ENCODE data around the gene MAFF.

MAFF gene

DNA sequence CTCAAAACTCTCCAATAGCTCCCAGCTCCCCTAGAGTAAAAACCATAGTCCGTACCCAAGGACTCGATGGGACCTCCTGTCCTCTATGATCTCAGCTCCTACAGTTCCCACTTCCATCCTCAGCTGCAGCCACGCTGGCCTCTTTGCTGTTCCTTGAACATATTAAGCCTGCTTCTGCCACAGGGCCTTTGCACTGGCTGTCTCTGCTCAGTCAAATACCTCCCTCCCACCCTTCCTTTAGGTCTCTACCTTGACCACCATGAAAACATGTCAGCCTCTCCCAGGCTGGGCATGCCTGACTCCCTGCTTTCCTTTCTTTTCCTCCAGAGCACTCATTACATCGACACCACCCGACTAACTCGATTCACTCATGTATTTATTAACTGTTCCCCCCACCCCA is 46.5 kb downstream of the MAFF start:
- DNase-seq (ENCODE audit: low read depth) = no peak

- no peak for DNase-seq (ENCODE audit: low read depth)
These were observed 47.5 kb downstream of the MAFF start for GRCh38 chr22:38249301-38249700.

- DNase-seq (ENCODE audit: low read depth) = no peak
These were observed 48.2 kb downstream of the MAFF start for GRCh38 chr22:38249803-38250642.

DNA sequence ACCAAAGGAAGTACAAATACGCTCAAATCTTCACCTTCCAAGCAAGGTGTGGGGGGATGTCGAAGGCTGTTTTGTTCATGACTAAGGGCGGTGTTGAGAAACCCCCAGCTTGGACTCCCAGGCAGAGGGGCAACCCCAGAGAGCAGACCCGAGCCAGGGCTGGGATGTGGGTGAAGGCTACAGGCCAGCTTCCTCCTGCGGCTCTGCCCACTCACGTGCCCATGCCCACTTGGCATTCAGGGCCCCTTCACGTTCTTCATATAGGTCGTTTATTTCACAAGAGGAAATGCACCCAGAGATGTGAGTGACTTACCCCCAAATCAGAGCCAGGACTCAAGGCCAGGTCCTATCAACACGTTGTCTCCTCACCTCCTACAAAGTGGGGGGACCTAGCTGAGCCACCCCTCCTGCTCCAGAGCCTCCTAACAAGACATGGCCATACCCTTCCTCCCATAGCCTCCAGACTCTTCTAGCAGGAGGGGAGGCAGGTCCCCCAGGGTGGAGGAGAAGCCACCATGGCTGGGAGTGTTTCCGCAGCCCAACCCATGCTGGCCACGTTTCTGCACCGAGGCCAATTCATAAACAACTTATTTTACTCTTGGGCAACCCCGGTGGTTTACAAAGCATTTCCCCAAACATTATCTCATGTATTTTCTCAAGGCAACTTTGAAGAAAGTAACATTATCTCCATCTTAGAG is 49.0 kb downstream of the MAFF start:
- no peak for DNase-seq (ENCODE audit: low read depth)

- DNase-seq (ENCODE audit: low read depth) = no peak
These were observed 49.5 kb downstream of the MAFF start for GRCh38 chr22:38251341-38251692.

GRCh38 chr22:38255697-38256096 is 53.9 kb downstream of the MAFF start:
- DNase-seq (ENCODE audit: low read depth) = no peak

DNA sequence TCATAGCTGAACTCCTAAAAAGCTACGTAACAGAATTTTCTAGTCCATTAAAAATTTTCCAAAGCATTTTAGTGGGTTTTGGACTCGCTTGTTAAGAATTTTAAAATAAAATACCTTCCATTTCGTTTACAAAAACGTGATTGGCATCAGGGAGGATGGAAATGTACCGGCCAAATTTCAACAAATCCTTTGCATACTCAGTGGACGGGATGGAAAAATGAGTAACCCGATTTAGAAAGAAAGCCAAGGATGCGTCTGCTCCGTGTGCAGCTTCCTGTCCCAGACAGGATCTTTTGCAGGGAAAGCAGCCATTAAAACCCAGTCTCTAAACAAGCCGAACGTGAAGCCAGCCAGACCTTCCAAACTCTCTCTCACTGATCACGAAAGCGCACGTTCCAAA is 55.4 kb downstream of the MAFF start:
- no peak for DNase-seq (ENCODE audit: low read depth)

DNA sequence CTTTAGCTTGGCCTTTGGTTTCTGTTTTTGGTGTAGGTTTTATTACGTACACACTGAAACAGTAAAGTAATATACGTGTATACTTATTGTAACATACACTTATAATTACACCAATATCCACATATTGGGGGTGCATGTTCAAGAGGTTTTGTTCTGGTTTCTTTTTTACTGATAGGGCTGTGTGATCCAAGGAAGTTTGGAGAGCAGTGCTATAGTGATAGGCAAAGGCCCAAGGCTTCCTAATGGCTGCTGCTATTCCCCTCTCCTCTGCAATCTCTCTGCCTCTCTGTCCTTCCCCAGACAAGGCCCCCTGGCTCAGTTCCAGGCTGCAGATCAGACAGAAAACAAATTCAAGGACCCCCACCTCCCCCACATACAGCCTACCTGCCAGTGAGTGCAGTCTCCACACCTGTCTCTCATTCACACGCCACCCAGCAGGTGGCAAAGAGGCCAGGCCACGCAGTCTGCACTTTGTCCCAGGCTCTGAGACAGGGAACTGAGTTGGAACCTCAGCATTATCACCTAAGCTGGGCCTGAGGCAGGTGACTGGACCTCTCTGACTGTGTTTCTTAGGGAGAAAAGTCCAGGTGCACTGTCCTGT is 56.0 kb downstream of the MAFF start:
- no peak for DNase-seq (ENCODE audit: low read depth)

- DNase-seq (ENCODE audit: low read depth) = no peak
These were observed 57.1 kb downstream of the MAFF start for GRCh38 chr22:38258895-38259294.

GRCh38 chr22:38259370-38259769 is 57.6 kb downstream of the MAFF start:
- DNase-seq (ENCODE audit: low read depth) = no peak

GRCh38 chr22:38260761-38261681 is 59.2 kb downstream of the MAFF start:
- no peak for DNase-seq (ENCODE audit: low read depth)

GRCh38 chr22:38262051-38262795 is 60.4 kb downstream of the MAFF start:
- no peak for DNase-seq (ENCODE audit: low read depth)

DNA sequence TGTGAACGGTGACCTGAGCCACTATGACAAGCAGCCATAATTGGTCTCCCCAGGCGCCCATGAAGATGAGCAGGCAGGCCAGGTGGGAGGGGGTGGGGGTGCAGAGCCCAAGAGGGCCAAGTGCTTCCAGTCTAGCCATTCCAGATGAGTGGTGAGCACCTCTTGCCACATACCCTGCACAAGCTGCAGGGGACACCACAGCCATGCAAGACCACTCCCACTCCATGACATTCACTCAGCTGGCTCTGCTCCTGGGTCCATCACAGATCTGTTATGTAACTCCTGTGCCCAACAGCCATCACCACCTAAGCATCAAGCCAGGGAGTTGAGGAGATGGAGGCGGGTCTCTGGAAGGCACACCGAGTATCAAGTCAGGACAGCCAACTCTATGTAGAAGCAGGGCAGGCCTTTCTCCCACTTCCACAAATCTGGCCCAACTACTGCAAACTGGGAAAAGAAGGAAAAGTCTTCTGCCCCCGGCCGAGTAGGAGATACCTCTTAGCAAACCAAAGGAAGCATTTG is 62.6 kb downstream of the MAFF start:
- no peak for DNase-seq (ENCODE audit: low read depth)
